Keratinocyte (primary cell): Measurements from ENCODE around the gene INHBC. TPM values are rescaled to one million over a fixed set of nuclear protein-coding genes. Genes with fewer than 3 reads are reported as not detected.
"Not testable (repeated sequence)": the region's sequence is repeated elsewhere in the genome, so short reads cannot be mapped to it uniquely, and the experiment has no call there.

Source experiments
- DNase-seq: peaks from one replicate; pipeline ENCODE4 v3.0.0-alpha.2; 2011; ENCODE audit warnings: low read depth, missing footprints, low spot score
- FAIRE-seq: peaks from 2 replicates; lab custom pipeline; 2011; peaks lifted over from hg19 to GRCh38; lab: Jason Lieb, UNC
- H2AFZ ChIP-seq: 2 replicates; pipeline ENCODE4 v1.6.0; 2012; ENCODE audit warnings: low read length, control low read depth, inconsistent platforms; ENCODE audit not compliant: control insufficient read depth
- H3K27ac ChIP-seq: 2 replicates; pipeline ENCODE4 v1.5.1; 2011; ENCODE audit warnings: low read length; ENCODE audit not compliant: control insufficient read depth, insufficient read depth
- H3K27me3 ChIP-seq: 3 replicates; pipeline ENCODE4 v1.6.0; 2011; ENCODE audit warnings: low read length; ENCODE audit not compliant: control insufficient read depth, insufficient read depth; ENCODE audit errors: extremely low read depth
- H3K36me3 ChIP-seq, 2 experiments: 2 replicates in 1 of 2; 3 replicates in 1 of 2; pipeline ENCODE4 v1.5.1; 2011; ENCODE audit warnings: low read length in 2 of 2, mild to moderate bottlenecking in 1 of 2; ENCODE audit not compliant: control insufficient read depth in 2 of 2, insufficient read depth in 2 of 2; ENCODE audit errors: extremely low read depth in 1 of 2
- H3K4me1 ChIP-seq: 3 replicates; pipeline ENCODE4 v1.5.1; 2011; ENCODE audit warnings: low read length; ENCODE audit not compliant: control insufficient read depth, insufficient read depth; ENCODE audit errors: extremely low read depth
- H3K4me2 ChIP-seq: 3 replicates; pipeline ENCODE4 v1.6.0; 2011; ENCODE audit warnings: low read depth, low read length; ENCODE audit not compliant: control insufficient read depth, insufficient read depth; ENCODE audit errors: extremely low read depth
- H3K4me3 ChIP-seq, 3 experiments: fragments of 200-600 bp in 1 of 3; sonication (generic) in 1 of 3; 2 replicates in 2 of 3; 3 replicates in 1 of 3; pipeline ENCODE4 v1.5.1; 2011 to 2016; ENCODE audit warnings: low read length in 3 of 3, mild to moderate bottlenecking in 3 of 3, control low read depth in 2 of 3, inconsistent platforms in 1 of 3, low read depth in 1 of 3, mixed read lengths in 1 of 3, mixed run types in 1 of 3, moderate library complexity in 1 of 3; ENCODE audit not compliant: control insufficient read depth in 2 of 3, insufficient read depth in 2 of 3; ENCODE audit errors: extremely low read depth in 1 of 3
- H3K79me2 ChIP-seq: 2 replicates; pipeline ENCODE4 v1.6.0; 2012; ENCODE audit warnings: low read length; ENCODE audit not compliant: control insufficient read depth, insufficient read depth
- H3K9ac ChIP-seq: 3 replicates; pipeline ENCODE4 v1.6.0; 2011; ENCODE audit warnings: low read length; ENCODE audit not compliant: control insufficient read depth, insufficient read depth; ENCODE audit errors: extremely low read depth
- H3K9me1 ChIP-seq: 3 replicates; pipeline ENCODE4 v1.6.0; 2011; ENCODE audit warnings: low read length; ENCODE audit not compliant: control insufficient read depth, insufficient read depth; ENCODE audit errors: extremely low read depth
- H3K9me3 ChIP-seq: 2 replicates; pipeline ENCODE4 v1.5.1; 2012; ENCODE audit warnings: low read depth, low read length; ENCODE audit not compliant: control insufficient read depth
- H4K20me1 ChIP-seq: 3 replicates; pipeline ENCODE4 v1.6.0; 2011; ENCODE audit warnings: low read length; ENCODE audit not compliant: control insufficient read depth, insufficient read depth; ENCODE audit errors: extremely low read depth
- EZH2 ChIP-seq: IDR thresholded peaks from one replicate; pipeline ENCODE4 v1.6.1; 2012; ENCODE audit warnings: inconsistent platforms, mild to moderate bottlenecking, low read length, moderate library complexity
- dilution Hi-C: fragments of 300-500 bp; cut with MboI; formaldehyde crosslinking; loops from one replicate; pipeline ENCODE4 v1.7.0; 2020; ENCODE audit warnings: low sequenced_read_pairs; ENCODE audit not compliant: extremely low pct_ligation_motif_present
- polyA plus RNA-seq, 5 experiments: library from polyadenylated mRNA; depleted of rRNA in 3 of 5; stranded (reverse) in 3 of 5; stranded (forward) in 1 of 5; unstranded in 1 of 5; fragments of >200 nt; gene quantifications; 1 replicate in 1 of 5; 2 replicates in 3 of 5; 3 replicates in 1 of 5; pipeline versions ENCODE4 v1.2.1 to v1.2.3, GENCODE V29; 2011 to 2012; ENCODE audit warnings: missing spikeins in 2 of 5, low read depth in 1 of 5, low replicate concordance in 1 of 5
- TF ChIP-seq, protein P1 (sequence below), 3 experiments: IDR thresholded peaks in 1 of 3; conservative IDR thresholded peaks in 1 of 3; optimal IDR thresholded peaks in 1 of 3; 2 replicates in 2 of 3; 3 replicates in 1 of 3; pipeline versions ENCODE3 to v1.5.1; 2011; ENCODE audit warnings: low read length in 3 of 3, mild to moderate bottlenecking in 3 of 3, moderate library complexity in 2 of 3, control low read depth in 1 of 3, inconsistent platforms in 1 of 3; ENCODE audit not compliant: insufficient read depth in 2 of 3; ENCODE audit errors: extremely low read depth in 1 of 3

The INHBC gene
- polyA plus RNA-seq, 1 donor (not counting 4 experiments of a cell fraction or from before 2014, with no cell fraction given): 0.04 TPM

DNA sequence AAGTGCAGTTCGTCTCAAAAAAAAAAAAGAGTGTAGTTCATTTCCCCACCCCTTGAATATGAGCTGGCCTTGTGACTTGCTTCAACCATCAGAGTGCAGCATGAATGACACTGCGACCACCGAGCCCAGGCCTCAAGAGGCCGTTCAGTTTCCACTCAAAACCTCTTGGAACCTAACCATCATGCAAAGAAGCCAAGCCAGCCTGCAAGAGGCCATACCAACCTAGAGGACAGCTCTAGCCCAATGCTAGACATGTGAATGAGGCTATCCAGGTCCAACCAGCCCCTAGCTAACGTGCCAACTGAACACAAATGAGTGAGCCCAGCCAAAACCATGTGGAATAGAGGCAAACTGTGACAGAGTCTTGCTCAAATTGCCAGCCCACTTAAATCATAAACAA is 33.4 kb upstream of the INHBC start:
- Histone ChIP-seq H3K4me1 (peaks cover 7% of the 10 kb centered on the region), H3K9me3 (no peaks in the 10 kb centered on the region), H3K4me3 (no peak overlapping the region), H3K9ac (no peak overlapping the region), H3K36me3 (no peaks in the 10 kb centered on the region), H3K79me2 (peaks cover 4% of the 10 kb centered on the region), H3K4me2 (no peak overlapping the region), H3K9me1 (no peaks in the 10 kb centered on the region), H2AFZ (no peak overlapping the region), H3K27me3 (no peaks in the 10 kb centered on the region), H4K20me1 (no peaks in the 10 kb centered on the region), H3K27ac (no peak overlapping the region)
- DNase-seq: no peak
- dilution Hi-C loops: no loop called here
- FAIRE-seq: no peak
- TF ChIP-seq, protein P1, sequence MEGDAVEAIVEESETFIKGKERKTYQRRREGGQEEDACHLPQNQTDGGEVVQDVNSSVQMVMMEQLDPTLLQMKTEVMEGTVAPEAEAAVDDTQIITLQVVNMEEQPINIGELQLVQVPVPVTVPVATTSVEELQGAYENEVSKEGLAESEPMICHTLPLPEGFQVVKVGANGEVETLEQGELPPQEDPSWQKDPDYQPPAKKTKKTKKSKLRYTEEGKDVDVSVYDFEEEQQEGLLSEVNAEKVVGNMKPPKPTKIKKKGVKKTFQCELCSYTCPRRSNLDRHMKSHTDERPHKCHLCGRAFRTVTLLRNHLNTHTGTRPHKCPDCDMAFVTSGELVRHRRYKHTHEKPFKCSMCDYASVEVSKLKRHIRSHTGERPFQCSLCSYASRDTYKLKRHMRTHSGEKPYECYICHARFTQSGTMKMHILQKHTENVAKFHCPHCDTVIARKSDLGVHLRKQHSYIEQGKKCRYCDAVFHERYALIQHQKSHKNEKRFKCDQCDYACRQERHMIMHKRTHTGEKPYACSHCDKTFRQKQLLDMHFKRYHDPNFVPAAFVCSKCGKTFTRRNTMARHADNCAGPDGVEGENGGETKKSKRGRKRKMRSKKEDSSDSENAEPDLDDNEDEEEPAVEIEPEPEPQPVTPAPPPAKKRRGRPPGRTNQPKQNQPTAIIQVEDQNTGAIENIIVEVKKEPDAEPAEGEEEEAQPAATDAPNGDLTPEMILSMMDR (optimal IDR thresholded peaks at IDR 0.05 in 1 of 3, IDR thresholded peaks at IDR 0.05 in 1 of 3, conservative IDR thresholded peaks at IDR 0.05 in 1 of 3; ENCODE audit: extremely low read depth in 1 of 3, insufficient read depth in 2 of 3, low read length in 3 of 3): no peak
- TF ChIP-seq EZH2: no peak

DNA sequence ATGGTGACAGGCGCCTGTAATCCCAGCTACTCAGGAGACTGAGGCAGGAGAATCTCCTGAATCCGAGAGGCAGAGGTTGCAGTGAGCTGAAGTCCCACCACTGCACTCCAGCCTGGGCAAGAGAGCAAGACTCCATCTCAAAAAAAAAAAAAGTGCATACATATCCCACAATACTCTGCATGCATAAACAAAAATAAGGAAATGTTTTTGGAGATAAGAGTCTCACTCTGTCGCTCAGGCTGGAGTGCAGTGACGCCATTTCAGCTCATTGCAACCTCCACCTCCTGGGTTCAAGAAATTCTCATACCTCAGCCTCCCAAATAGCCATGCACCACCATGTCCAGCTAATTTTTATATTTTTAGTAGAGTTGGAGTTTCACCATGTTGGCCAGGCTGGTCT is 32.4 kb upstream of the INHBC start:
- H2AFZ ChIP-seq, H3K4me3 ChIP-seq, DNase-seq, H3K9ac ChIP-seq, H3K9me3 ChIP-seq, FAIRE-seq, H3K9me1 ChIP-seq, dilution Hi-C loops, H3K27me3 ChIP-seq, H3K36me3 ChIP-seq, H3K4me1 ChIP-seq, H3K27ac ChIP-seq, H3K4me2 ChIP-seq, H3K79me2 ChIP-seq, H4K20me1 ChIP-seq: not testable (repeated sequence)

DNA sequence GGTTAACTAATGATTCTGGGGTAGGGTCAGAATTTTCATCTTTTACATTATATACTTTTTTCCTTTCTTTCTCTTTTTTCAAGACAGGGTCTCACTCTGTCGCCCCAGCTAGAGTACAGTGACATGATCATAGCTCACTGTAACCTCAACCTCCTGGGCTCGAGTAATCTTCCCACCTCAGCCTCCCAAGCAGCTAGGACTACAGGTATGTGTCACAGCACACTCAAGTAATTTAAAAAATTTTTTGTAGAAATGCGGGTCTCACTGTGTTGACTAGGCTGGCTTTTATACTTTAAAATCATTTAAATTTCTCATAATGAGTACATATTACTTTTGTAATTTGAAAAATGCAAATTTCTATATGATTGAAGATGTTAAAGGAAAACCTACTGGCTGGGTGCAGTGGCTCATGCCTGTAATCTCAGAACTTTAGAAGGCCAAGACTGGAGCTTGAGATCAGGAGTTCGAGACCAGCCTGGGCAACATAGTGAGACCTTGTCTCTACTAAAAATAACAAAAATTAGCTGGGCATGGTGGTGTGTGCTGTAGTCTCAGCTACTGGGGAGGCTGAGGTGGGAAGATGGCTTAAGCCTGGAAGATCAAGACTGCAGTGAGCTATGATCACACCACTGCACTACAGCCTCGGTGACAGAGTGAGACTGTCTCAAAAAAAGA is 29.5 kb upstream of the INHBC start:
- Histone ChIP-seq H4K20me1 (no peaks in the 10 kb centered on the region), H3K9me3 (no peaks in the 10 kb centered on the region), H3K4me3 (no peak overlapping the region), H3K4me1 (peaks cover 7% of the 10 kb centered on the region), H3K27ac (no peak overlapping the region), H3K36me3 (no peaks in the 10 kb centered on the region), H3K4me2 (no peak overlapping the region), H3K79me2 (peaks cover 2% of the 10 kb centered on the region), H3K9me1 (no peaks in the 10 kb centered on the region), H3K27me3 (no peaks in the 10 kb centered on the region), H2AFZ (no peak overlapping the region), H3K9ac (no peak overlapping the region)
- TF ChIP-seq, protein P1 (optimal IDR thresholded peaks at IDR 0.05 in 1 of 3, IDR thresholded peaks at IDR 0.05 in 1 of 3, conservative IDR thresholded peaks at IDR 0.05 in 1 of 3; ENCODE audit: extremely low read depth in 1 of 3, insufficient read depth in 2 of 3, low read length in 3 of 3): no peak
- no peak for TF ChIP-seq EZH2
- DNase-seq: no peak
- FAIRE-seq: no peak
- dilution Hi-C loops: no loop called here
